KG1 (cell line): ENCODE data around the gene PITPNC1.
A peak's percentile ranks its signal among the peaks of the same experiment; 100 is the strongest.
"Not testable (repeated sequence)": the region's sequence is repeated elsewhere in the genome, so short reads cannot be mapped to it uniquely, and the experiment has no call there.

ENCODE experiments used
- DNase-seq: peaks from one replicate; lab custom pipeline; 2025; lab: John Stamatoyannopoulos, UW

PITPNC1 gene

GRCh38 chr17:67689534-67690177 lies 312.6 kb downstream of the PITPNC1 start:
- peak; percentile 54 for DNase-seq

GRCh38 chr17:67693811-67694210 lies 316.7 kb downstream of the PITPNC1 start:
- DNase-seq: no peak

GRCh38 chr17:67696347-67696746 lies 319.3 kb downstream of the PITPNC1 start:
- no peak for DNase-seq

GRCh38 chr17:67696853-67697498 lies 319.9 kb downstream of the PITPNC1 start:
- no peak for DNase-seq

- DNase-seq: no peak
Measured at GRCh38 chr17:67700037-67700724, 323.1 kb downstream of the PITPNC1 start.

GRCh38 chr17:67700725-67701119 lies 323.6 kb downstream of the PITPNC1 start:
- DNase-seq: no peak

- not testable (repeated sequence) for DNase-seq
Measured at GRCh38 chr17:67702861-67703260, 325.8 kb downstream of the PITPNC1 start.

- no peak for DNase-seq
Measured at GRCh38 chr17:67707442-67707841, 330.4 kb downstream of the PITPNC1 start.

- no peak for DNase-seq
Measured at GRCh38 chr17:67708378-67708777, 331.3 kb downstream of the PITPNC1 start.

- no peak for DNase-seq
Measured at GRCh38 chr17:67711916-67712315, 334.8 kb downstream of the PITPNC1 start.

GRCh38 chr17:67712375-67712774 lies 335.3 kb downstream of the PITPNC1 start:
- DNase-seq: no peak

- no peak for DNase-seq
Measured at GRCh38 chr17:67713169-67713568, 336.1 kb downstream of the PITPNC1 start.

GRCh38 chr17:67716405-67716798 lies 339.3 kb downstream of the PITPNC1 start:
- DNase-seq: no peak

GRCh38 chr17:67717192-67717623 lies 340.1 kb downstream of the PITPNC1 start:
- no peak for DNase-seq

GRCh38 chr17:67717624-67718324 lies 340.7 kb downstream of the PITPNC1 start, which contains the start of gene NOL11:
TSS of gene NOL11 (plus strand) at chr17:67717936. CDS start at chr17:67717948, 12 bp downstream.
- DNase-seq: peak; percentile 96

GRCh38 chr17:67718325-67718941 lies 341.4 kb downstream of the PITPNC1 start:
- no peak for DNase-seq

- DNase-seq: no peak
Measured at GRCh38 chr17:67725373-67725791, 348.3 kb downstream of the PITPNC1 start.

- no peak for DNase-seq
Measured at GRCh38 chr17:67725807-67726206, 348.7 kb downstream of the PITPNC1 start.

GRCh38 chr17:67727152-67728039 lies 350.3 kb downstream of the PITPNC1 start:
- DNase-seq: not testable (repeated sequence)

GRCh38 chr17:67729903-67730302 lies 352.8 kb downstream of the PITPNC1 start:
- DNase-seq: no peak

GRCh38 chr17:67730731-67731130 lies 353.6 kb downstream of the PITPNC1 start:
- DNase-seq: no peak
